COLO668 (cell line): ENCODE measurements around the gene VSTM2L.
"Not testable (repeated sequence)": the region's sequence is repeated elsewhere in the genome, so short reads cannot be mapped to it uniquely, and the experiment has no call there.

Experiments
- DNase-seq: peaks from one replicate; lab custom pipeline; 2025; ENCODE audit not compliant: unreplicated experiment; lab: John Stamatoyannopoulos, UW

Gene VSTM2L

GRCh38 chr20:37958856-37959520 is 56.1 kb downstream of the VSTM2L start:
- DNase-seq = no peak

GRCh38 chr20:37961066-37961465 is 58.1 kb downstream of the VSTM2L start:
- no peak for DNase-seq

GRCh38 chr20:37963483-37963882 is 60.6 kb downstream of the VSTM2L start:
- not testable (repeated sequence) for DNase-seq

GRCh38 chr20:37968841-37969401 is 66.0 kb downstream of the VSTM2L start:
- peak; percentile 78 for DNase-seq

- DNase-seq = no peak
These were observed 67.3 kb downstream of the VSTM2L start for GRCh38 chr20:37969949-37970855.

GRCh38 chr20:37970856-37971245 is 67.9 kb downstream of the VSTM2L start:
- no peak for DNase-seq

GRCh38 chr20:37971561-37972127 is 68.7 kb downstream of the VSTM2L start:
- DNase-seq = no peak

- DNase-seq = no peak
These were observed 69.5 kb downstream of the VSTM2L start for GRCh38 chr20:37972256-37973058.

- no peak for DNase-seq
These were observed 70.4 kb downstream of the VSTM2L start for GRCh38 chr20:37973059-37973910.

- no peak for DNase-seq
These were observed 74.0 kb downstream of the VSTM2L start for GRCh38 chr20:37976887-37977286.

GRCh38 chr20:37977338-37977737 is 74.4 kb downstream of the VSTM2L start:
- no peak for DNase-seq

GRCh38 chr20:37977786-37978185 is 74.9 kb downstream of the VSTM2L start:
- DNase-seq = no peak

GRCh38 chr20:37979021-37979985 is 76.4 kb downstream of the VSTM2L start:
- DNase-seq = no peak

- no peak for DNase-seq
These were observed 77.5 kb downstream of the VSTM2L start for GRCh38 chr20:37980383-37980782.

- DNase-seq = no peak
These were observed 77.9 kb downstream of the VSTM2L start for GRCh38 chr20:37980876-37981275.

GRCh38 chr20:37981568-37981967 is 78.6 kb downstream of the VSTM2L start:
- no peak for DNase-seq

GRCh38 chr20:37983286-37983685 is 80.4 kb downstream of the VSTM2L start:
- no peak for DNase-seq

- DNase-seq = no peak
These were observed 81.3 kb downstream of the VSTM2L start for GRCh38 chr20:37984018-37984785.
